ENCODE data around the gene GPR156. TPM values are rescaled to one million over a fixed set of nuclear protein-coding genes. Genes with fewer than 3 reads are reported as not detected.
"Not testable (repeated sequence)": the region's sequence is repeated elsewhere in the genome, so short reads cannot be mapped to it uniquely, and the experiment has no call there.

Gene GPR156
- total RNA-seq, 1 experiment from 2014 or later, result 2.2 TPM

- DNase-seq (ENCODE audit: low read depth), result no peak
These were observed 123.1 kb downstream of the GPR156 start for GRCh38 chr3:120161902-120162301.

DNA sequence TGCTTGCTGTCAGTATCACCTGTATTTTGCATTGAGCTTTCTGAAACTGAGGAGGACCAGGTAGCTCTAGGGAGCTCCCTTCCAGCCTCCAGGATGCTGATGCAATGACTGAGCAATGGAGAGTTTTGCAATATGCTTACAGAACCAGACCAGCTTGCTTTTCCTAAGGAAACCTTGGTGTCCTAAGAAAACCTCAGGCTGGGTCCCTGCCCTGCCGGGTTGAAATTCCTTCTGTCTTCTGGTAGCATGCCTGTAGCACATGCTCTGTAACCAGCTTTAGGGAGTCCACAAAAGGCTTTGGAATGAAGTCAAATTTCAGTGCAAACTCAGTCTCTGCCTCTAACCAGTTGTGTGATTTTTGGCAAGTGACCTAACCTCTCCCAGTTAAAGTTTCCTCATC is 125.0 kb downstream of the GPR156 start:
- DNase-seq (ENCODE audit: low read depth), result peak; percentile 96

- DNase-seq (ENCODE audit: low read depth), result no peak
These were observed 127.3 kb downstream of the GPR156 start for GRCh38 chr3:120157681-120158080.

- DNase-seq (ENCODE audit: low read depth), result no peak
These were observed 127.9 kb downstream of the GPR156 start for GRCh38 chr3:120157113-120157512.

- DNase-seq (ENCODE audit: low read depth), result no peak
These were observed 128.3 kb downstream of the GPR156 start for GRCh38 chr3:120156699-120157098.

DNA sequence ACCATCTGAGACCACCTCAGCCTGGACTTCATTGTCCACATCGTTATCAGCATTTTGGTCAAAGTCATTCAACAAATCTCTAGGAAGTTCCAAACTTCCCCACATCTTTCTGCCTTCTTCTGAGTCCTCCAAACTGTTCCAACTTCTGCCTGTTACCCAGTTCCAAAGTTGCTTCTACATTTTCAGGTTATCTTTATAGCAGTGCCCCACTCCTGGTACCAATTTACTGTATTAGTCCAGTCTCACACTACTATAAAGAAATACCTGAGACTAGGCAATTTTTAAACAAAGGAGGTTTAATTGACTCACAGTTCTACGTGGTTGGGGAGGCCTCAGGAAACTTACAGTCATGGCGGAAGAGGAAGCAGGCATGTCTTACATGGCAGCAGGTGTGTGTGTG is 129.3 kb downstream of the GPR156 start:
- DNase-seq (ENCODE audit: low read depth), result not testable (repeated sequence)

GRCh38 chr3:120155108-120155507 is 129.9 kb downstream of the GPR156 start:
- DNase-seq (ENCODE audit: low read depth), result no peak

DNA sequence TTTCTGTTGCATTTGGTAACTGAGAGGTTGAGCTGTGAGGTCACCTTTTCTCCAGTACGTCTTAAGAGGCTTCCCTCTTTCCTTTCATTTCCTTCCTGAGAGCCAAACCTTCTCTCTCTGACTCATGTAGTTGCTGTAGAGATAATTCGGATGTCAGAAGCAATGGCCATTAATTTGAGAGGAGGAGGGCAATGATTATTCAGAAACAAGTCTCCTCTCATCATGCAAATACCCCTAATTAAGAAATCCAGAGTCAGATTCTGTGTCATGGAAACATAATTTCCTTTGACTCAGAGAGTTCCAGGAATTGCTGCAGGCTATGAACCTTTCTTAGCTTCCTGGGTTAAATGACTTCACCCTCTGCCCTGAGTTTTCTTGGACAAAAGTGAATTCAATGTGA is 131.7 kb downstream of the GPR156 start:
- peak; percentile 99 for DNase-seq (ENCODE audit: low read depth)

DNA sequence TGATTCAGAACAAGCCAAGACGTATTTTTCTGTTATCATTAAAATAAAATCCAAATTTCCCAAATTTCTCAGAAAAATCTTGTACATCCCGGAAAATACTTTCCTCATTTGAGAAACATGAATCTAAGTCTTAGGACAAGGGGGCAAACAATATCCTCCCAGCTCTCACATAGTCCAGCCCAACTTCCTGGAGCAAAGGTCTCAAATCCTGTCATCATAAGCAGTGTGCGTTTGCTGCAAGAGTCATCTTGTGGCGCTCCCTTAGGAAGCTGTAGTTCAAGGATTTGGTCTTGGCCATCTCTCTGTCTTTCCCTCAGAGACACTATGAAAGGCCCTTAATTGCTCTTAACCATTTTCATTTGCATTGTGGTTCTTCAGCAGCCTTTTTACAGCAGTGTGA is 133.2 kb downstream of the GPR156 start:
- no peak for DNase-seq (ENCODE audit: low read depth)

- DNase-seq (ENCODE audit: low read depth), result no peak
These were observed 136.7 kb downstream of the GPR156 start for GRCh38 chr3:120148187-120148949.

- no peak for DNase-seq (ENCODE audit: low read depth)
These were observed 137.8 kb downstream of the GPR156 start for GRCh38 chr3:120147072-120147871.

DNA sequence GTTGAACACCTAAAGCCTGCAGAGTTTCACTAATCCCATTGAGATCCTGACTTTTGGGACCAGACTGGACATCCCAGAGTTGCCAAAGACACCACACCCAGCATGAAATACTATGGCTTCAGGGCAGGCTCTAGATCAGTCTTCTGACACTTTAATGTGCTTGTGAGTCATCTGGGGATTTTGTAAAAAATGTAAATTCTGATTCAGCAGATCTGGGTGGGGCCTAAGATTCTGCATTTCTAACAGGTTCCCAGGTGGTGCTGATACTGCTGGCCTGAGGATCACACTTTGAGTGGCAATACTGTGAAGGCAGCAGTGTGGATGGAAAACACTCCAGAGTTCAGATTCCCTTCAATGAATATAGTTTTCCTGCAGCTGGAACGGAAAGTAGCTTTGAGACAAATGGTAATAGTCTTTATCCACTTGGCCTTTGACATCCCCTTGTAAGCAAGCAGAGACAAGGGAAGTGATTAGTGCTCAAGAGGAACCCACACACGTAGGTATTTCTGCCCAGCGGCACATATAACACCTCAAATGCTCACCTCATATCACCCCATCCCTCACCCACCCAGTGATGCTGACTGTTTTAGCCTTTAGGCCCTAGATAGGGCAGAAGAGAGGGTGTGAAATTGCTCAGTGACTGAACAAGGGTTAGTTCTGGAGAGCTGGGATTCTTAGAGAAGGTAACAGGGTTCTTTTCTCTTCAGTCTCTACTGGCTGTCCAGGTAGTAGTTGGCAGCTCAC is 139.3 kb downstream of the GPR156 start:
- peak; percentile 95 for DNase-seq (ENCODE audit: low read depth)

GRCh38 chr3:120144267-120144666 is 140.8 kb downstream of the GPR156 start:
- peak; percentile 93 for DNase-seq (ENCODE audit: low read depth)

- DNase-seq (ENCODE audit: low read depth), result peak; percentile 49
These were observed 141.3 kb downstream of the GPR156 start for GRCh38 chr3:120143676-120144075.

- no peak for DNase-seq (ENCODE audit: low read depth)
These were observed 142.8 kb downstream of the GPR156 start for GRCh38 chr3:120142236-120142635.

DNA sequence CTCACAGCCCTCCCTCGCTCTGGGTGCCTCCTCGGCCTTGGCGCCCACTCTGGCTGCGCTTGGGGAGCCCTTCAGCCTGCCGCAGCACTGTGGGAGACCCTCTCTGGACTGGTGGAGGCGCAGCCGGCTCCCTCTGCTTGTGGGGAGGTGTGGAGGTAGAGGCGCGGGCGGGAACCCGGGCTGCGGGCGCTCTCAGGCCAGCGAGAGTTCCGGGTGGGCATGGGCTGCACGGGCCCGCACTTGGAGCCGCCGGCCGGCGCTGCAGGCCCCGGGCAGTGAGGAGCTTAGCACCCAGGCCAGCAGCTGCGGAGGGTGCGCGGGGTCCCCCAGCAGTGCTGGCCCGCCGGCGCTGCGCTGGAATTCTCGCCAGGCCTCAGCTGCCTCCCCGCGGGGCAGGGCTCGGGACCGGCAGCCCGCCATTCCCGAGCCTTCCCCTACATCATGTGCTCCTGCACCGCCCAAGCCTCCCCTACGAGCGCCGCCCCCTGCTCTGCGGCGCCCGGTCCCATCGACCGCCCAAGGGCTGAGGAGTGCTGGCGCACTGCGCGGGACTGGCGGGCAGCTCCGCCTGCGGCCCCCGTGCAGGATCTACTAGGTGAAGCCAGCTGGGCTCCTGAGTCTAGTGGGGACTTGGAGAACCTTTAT is 144.8 kb downstream of the GPR156 start:
- no peak for DNase-seq (ENCODE audit: low read depth)

DNA sequence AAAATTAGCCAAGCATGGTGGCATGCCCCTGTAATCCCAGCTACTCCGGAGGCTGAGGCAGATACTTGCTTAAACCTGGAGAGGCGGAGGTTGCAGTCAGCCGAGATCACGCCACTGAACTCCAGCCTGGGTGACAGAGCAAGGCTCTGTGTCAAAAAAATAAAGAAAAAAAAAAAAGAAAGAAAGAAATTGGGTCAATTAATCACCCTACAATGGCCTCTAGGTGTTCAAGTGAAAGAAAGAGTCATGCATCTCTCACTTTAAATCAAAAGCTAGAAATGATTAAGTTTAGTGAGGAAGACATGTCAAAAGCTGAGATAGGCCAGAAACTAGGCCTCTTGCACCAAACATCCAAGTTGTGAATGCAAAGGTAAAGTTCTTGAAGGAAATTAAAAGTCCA is 145.9 kb downstream of the GPR156 start:
- DNase-seq (ENCODE audit: low read depth), result no peak

DNA sequence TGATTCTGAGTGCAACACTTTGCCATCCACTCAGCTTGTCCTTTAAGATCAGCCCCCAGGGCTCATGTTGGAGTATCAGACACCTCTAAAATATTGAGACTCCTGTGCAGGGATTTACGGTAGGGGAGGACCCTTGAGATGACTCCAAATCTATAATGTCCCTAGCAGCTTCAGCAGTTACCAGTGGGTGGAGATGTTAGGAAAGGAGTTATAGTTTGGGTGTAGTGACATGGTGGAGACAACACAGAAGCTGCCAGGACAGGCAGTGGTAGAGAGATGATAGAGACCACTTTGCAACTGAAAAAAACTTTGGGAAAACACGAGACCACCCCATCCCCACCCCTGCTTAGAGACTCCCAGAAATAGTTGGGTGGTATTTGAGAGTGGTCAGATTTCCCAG is 147.5 kb downstream of the GPR156 start:
- peak; percentile 14 for DNase-seq (ENCODE audit: low read depth)

DNA sequence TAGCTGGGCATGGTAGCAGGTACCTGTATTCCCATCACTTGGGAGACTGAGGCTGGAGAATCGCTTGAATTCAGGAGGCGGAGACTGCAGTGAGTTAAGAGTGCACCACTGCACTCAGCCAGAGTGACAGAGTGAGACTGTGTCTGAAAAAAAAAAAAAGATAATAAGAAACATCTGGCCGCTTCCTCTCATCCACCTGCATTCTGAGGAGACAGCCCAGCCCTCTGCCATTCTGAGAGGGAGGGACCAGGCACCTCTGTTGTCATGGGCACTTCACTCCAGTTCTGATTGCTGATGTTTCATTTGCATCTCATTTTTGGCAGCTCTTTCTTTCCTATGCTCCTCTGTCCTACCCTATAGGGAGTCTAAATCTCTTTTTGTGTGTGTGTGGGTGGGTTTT is 154.4 kb downstream of the GPR156 start:
- DNase-seq (ENCODE audit: low read depth), result no peak

DNA sequence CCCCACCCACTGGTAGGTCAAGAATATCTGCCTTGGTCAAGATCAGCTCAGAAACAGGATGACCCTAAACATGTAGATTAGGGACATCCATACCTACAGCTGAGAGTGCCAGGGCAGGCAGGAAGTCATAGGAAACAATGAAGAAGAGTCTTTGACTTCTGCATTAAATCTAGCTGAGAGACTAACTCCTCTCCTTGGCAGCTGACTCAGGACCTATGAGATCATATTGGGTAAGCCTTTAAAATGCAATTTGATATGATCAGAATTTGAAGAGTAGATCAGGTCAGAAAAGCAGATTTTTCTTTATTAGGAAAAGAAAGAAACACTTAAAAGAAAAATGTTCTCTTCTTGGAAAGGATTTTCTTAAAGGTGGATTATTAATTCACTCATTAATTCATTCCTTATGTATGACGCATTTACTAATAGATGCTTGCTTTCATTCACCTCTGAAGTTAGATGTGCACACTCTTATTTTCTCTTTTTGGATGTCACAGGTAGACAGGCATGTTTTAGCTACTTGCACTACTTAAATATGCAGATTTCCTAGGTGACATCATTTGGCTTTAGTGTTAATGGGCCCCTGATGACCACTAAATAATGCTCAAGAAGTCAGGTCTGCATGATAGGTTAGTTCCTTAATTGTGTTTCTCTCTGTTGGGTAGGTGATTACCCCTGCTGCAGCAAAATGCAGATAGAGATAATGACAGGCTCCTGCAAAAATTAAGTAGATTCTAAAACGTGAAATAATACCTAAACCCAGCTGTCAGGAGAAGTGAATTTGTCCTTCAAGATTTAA is 155.1 kb downstream of the GPR156 start:
- DNase-seq (ENCODE audit: low read depth), result peak; percentile 37

GRCh38 chr3:120129051-120129450 is 156.0 kb downstream of the GPR156 start:
- DNase-seq (ENCODE audit: low read depth), result no peak

Data from M059J (cell line).